Suprapubic skin (tissue), 3 donors: ENCODE measurements around the gene LRRC37A.
"Not testable (repeated sequence)": the region's sequence is repeated elsewhere in the genome, so short reads cannot be mapped to it uniquely, and the experiment has no call there.

Source experiments
- EP300 ChIP-seq: sonication (generic); formaldehyde crosslinking; IDR thresholded peaks from one replicate; pipeline ENCODE4 v1.6.1; 2017; ENCODE audit warnings: antibody characterized with exemption
- POLR2A ChIP-seq, 2 donors: fragments of 450-650 bp; IDR thresholded peaks; one replicate each; pipeline ENCODE4 v1.6.1; 2017; ENCODE audit warnings: antibody characterized with exemption in 2 of 2, mild to moderate bottlenecking in 2 of 2, moderate library complexity in 2 of 2
- TF ChIP-seq, protein P1 (sequence below), 2 donors: fragments of 200-600 bp in 1 of 2; fragments of 450-650 bp in 1 of 2; sonication (generic) in 1 of 2; IDR thresholded peaks; one replicate each; pipeline ENCODE4 v1.5.1; 2016 to 2019; ENCODE audit warnings: antibody characterized with exemption in 2 of 2, mild to moderate bottlenecking in 1 of 2, moderate library complexity in 1 of 2

DNA sequence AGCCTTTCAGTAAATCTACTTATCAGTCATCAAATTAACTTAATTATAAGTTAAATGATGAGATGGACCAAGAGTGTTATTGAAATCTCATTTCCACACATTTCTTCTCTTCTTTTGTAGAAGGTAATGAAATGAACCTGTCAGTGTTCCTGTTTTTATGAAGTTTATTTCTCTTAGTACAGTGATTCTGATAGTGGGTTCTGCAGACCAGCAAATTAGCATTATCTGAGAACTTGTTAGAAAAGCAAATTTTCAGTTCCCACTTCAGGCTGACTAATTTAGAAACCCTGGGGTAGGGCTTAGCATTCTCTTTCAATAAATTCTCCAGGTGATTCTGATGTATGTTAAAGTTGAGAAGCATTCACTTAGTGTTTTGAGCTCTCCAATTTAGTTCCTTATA lies 90.6 kb downstream of the LRRC37A start:
- TF ChIP-seq POLR2A (IDR thresholded peaks at IDR 0.05); EP300: not testable (repeated sequence)
- TF ChIP-seq, protein P1, sequence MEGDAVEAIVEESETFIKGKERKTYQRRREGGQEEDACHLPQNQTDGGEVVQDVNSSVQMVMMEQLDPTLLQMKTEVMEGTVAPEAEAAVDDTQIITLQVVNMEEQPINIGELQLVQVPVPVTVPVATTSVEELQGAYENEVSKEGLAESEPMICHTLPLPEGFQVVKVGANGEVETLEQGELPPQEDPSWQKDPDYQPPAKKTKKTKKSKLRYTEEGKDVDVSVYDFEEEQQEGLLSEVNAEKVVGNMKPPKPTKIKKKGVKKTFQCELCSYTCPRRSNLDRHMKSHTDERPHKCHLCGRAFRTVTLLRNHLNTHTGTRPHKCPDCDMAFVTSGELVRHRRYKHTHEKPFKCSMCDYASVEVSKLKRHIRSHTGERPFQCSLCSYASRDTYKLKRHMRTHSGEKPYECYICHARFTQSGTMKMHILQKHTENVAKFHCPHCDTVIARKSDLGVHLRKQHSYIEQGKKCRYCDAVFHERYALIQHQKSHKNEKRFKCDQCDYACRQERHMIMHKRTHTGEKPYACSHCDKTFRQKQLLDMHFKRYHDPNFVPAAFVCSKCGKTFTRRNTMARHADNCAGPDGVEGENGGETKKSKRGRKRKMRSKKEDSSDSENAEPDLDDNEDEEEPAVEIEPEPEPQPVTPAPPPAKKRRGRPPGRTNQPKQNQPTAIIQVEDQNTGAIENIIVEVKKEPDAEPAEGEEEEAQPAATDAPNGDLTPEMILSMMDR (IDR thresholded peaks at IDR 0.05), result not testable (repeated sequence)
